Right lobe of liver (tissue), 6 donors: ENCODE measurements around the gene CYSLTR2. TPM values are rescaled to one million over a fixed set of nuclear protein-coding genes. Genes with fewer than 3 reads are reported as not detected.
"Not testable (repeated sequence)": the region's sequence is repeated elsewhere in the genome, so short reads cannot be mapped to it uniquely, and the experiment has no call there.

Experiments
- ATAC-seq, 4 donors: fragments of 200-7000 bp; cut with Tn5 transposase; one replicate each; pipeline ENCODE4 v1.9.1; 2020; ENCODE audit warnings: mild to moderate bottlenecking in 4 of 4, moderate library complexity in 4 of 4
- DNase-seq, 3 donors: peaks; one replicate each; pipeline ENCODE4 v3.0.0-alpha.2; 2020
- H3K27ac ChIP-seq, 3 donors: fragments of 200-600 bp; one replicate each; pipeline ENCODE4 v1.8.0; 2022
- H3K27me3 ChIP-seq, 2 donors: fragments of 200-600 bp; one replicate each; pipeline ENCODE4 v1.8.0; 2022
- H3K36me3 ChIP-seq, 4 donors: fragments of 200-600 bp; sonication (generic) in 1 of 4; one replicate each; pipeline versions ENCODE4 v1.5.1 to v1.8.0; 2017 to 2022; ENCODE audit warnings: control low read depth in 1 of 4
- H3K4me1 ChIP-seq, 4 donors: fragments of 200-600 bp; sonication (generic) in 1 of 4; one replicate each; pipeline versions ENCODE4 v1.5.1 to v1.8.0; 2017 to 2022; ENCODE audit warnings: control low read depth in 1 of 4
- H3K4me3 ChIP-seq, 3 donors: fragments of 200-600 bp; one replicate each; pipeline ENCODE4 v1.8.0; 2022
- H3K9me3 ChIP-seq, 4 donors: fragments of 200-600 bp; sonication (generic) in 1 of 4; one replicate each; pipeline versions ENCODE4 v1.5.1 to v1.8.0; 2017 to 2022; ENCODE audit warnings: control low read depth in 1 of 4
- CTCF ChIP-seq, 4 donors: fragments of 200-600 bp in 3 of 4; fragments of 450-650 bp in 1 of 4; IDR thresholded peaks; one replicate each; pipeline versions ENCODE4 v1.5.1 to v1.8.0; 2016 to 2022; ENCODE audit warnings: antibody characterized with exemption in 4 of 4, mild to moderate bottlenecking in 2 of 4
- POLR2A ChIP-seq: fragments of 450-650 bp; IDR thresholded peaks from one replicate; pipeline ENCODE4 v1.6.1; 2017; ENCODE audit warnings: antibody characterized with exemption, mild to moderate bottlenecking
- WGBS: methylation state at CpG from one replicate; pipeline ENCODE4 v1.1.6; 2018; ENCODE audit warnings: low coverage, low lambda C conversion rate; ENCODE audit not compliant: insufficient coverage; ENCODE audit errors: missing lambda C conversion rate; 5-methylcytosine and 5-hydroxymethylcytosine counted together
- intact Hi-C, 2 donors: fragments of 100-400 bp; cut with DNase I; formaldehyde crosslinking; loops; one replicate each; pipeline versions ENCODE4 v1.11.2 to v1.14.1; 2022
- total RNA-seq, 6 experiments: library from RNA; depleted of rRNA in 2 of 6; stranded (reverse); fragments of >200 nt in 2 of 6; fragmentation: NEBNext Ultra II Directional in 3 of 6; extraction: Animal tissue kit (Norgen Biotek cat#: 25700) in 3 of 6; gene quantifications; one replicate each; pipeline versions ENCODE4 v1.1.0 to v1.2.4, GENCODE V29; 2016 to 2023
- donor health status: DM: no; HTN: yes; CAD: no.
- donor health status: DM: no; HTN: no; CAD: no.
- donor health status: DM: no; HTN: no; CAD: no.
- donor health status: DM: no; HTN: yes; CAD: no.
- donor health status: DM: no; HTN: yes; CAD: no.

Gene CYSLTR2
- total RNA-seq, 6 experiments from 2014 or later = 0.06 to 0.93 (median 0.14) TPM

GRCh38 chr13:48693998-48694397 is 40.3 kb downstream of the CYSLTR2 start:
- no peaks in the 10 kb centered on the region for H3K4me1 ChIP-seq
- no peaks in the 10 kb centered on the region for H3K9me3 ChIP-seq
- no peak overlapping the region for H3K4me3 ChIP-seq
- DNase-seq = no peak
- no peak for TF ChIP-seq CTCF (IDR thresholded peaks at IDR 0.05)
- TF ChIP-seq POLR2A = no peak
- 30% methylated on average over 2 of the region's 3 CpGs for WGBS
- ATAC-seq = peak in 1 of 4 donors; percentile 37
- no peaks in the 10 kb centered on the region for H3K36me3 ChIP-seq
- H3K27me3 ChIP-seq = no peaks in the 10 kb centered on the region
- H3K27ac ChIP-seq = no peak overlapping the region
- intact Hi-C loops = no loop called here

DNA sequence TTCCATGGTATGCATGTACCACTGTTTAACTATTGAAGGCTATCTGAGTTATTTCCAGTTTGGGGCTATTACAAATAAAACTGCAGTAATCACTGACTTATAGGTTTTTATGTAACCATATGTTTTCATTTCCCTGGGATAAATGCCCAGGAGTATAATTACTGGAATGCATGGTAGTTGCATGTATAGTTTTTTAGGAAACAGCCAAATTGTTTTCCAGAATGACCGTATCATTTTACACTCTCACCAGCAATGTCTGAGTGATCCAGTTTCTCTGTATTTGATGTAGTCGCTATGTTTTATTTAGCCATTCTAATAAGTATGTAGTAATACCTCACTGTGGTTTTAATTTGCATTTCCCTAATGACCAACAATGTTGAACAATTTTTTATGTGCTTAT is 42.0 kb downstream of the CYSLTR2 start:
- H3K36me3 ChIP-seq = no peaks in the 10 kb centered on the region
- 82% methylated on average over 2 of the region's 2 CpGs for WGBS
- no peak for ATAC-seq
- H3K4me3 ChIP-seq = no peak overlapping the region
- H3K9me3 ChIP-seq = no peaks in the 10 kb centered on the region
- H3K4me1 ChIP-seq = no peaks in the 10 kb centered on the region
- intact Hi-C loops = no loop called here
- no peaks in the 10 kb centered on the region for H3K27me3 ChIP-seq
- H3K27ac ChIP-seq = no peak overlapping the region
- DNase-seq = no peak
- TF ChIP-seq CTCF (IDR thresholded peaks at IDR 0.05) (no peak), POLR2A (no peak)

- H3K4me1 ChIP-seq, H3K4me3 ChIP-seq, DNase-seq, H3K9me3 ChIP-seq, H3K27me3 ChIP-seq, ATAC-seq, H3K36me3 ChIP-seq, H3K27ac ChIP-seq, intact Hi-C loops: not testable (repeated sequence)
- 77% methylated on average over 11 of the region's 12 CpGs for WGBS
These were observed 42.9 kb downstream of the CYSLTR2 start for GRCh38 chr13:48696676-48697075.

DNA sequence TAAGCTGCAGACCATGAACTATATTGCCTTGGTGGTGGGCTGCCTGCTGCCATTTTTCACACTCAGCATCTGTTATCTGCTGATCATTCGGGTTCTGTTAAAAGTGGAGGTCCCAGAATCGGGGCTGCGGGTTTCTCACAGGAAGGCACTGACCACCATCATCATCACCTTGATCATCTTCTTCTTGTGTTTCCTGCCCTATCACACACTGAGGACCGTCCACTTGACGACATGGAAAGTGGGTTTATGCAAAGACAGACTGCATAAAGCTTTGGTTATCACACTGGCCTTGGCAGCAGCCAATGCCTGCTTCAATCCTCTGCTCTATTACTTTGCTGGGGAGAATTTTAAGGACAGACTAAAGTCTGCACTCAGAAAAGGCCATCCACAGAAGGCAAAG is 53.7 kb downstream of the CYSLTR2 start:
- TF ChIP-seq CTCF (IDR thresholded peaks at IDR 0.05) = no peak
- no peak for TF ChIP-seq POLR2A
- no peak overlapping the region for H3K27ac ChIP-seq
- H3K9me3 ChIP-seq = no peaks in the 10 kb centered on the region
- DNase-seq (no peak), ATAC-seq (no peak)
- 78% methylated on average over 5 of the region's 5 CpGs for WGBS
- intact Hi-C loops = no loop called here
- no peaks in the 10 kb centered on the region for H3K27me3 ChIP-seq
- no peak overlapping the region for H3K4me3 ChIP-seq
- H3K36me3 ChIP-seq = no peaks in the 10 kb centered on the region
- H3K4me1 ChIP-seq = no peaks in the 10 kb centered on the region

- H3K4me3 ChIP-seq = no peak overlapping the region
- no peaks in the 10 kb centered on the region for H3K9me3 ChIP-seq
- no peaks in the 10 kb centered on the region for H3K36me3 ChIP-seq
- H3K27ac ChIP-seq = no peak overlapping the region
- H3K4me1 ChIP-seq = no peaks in the 10 kb centered on the region
- no peaks in the 10 kb centered on the region for H3K27me3 ChIP-seq
- intact Hi-C loops = no loop called here
- TF ChIP-seq POLR2A = no peak
- TF ChIP-seq CTCF (IDR thresholded peaks at IDR 0.05) = no peak
- 90% methylated on average over 1 of the region's 1 CpG for WGBS
- no peak for ATAC-seq
- no peak for DNase-seq
These were observed 55.0 kb downstream of the CYSLTR2 start for GRCh38 chr13:48708764-48709163.
